ENCODE results near the gene CEP131. TPM values are rescaled to one million over a fixed set of nuclear protein-coding genes. Genes with fewer than 3 reads are reported as not detected.

Gene CEP131
- total RNA-seq, 6 experiments from 2014 or later = 1.5 to 4.3 (median 2.1) TPM

GRCh38 chr17:81193470-81194224 lies 29.1 kb downstream of the CEP131 start:
- DNase-seq = no peak
- intact Hi-C loops (cut with DNase I) = loop anchor here in 1 of 2 donors (10.0 kb wide), 1 partner anchor 49 kb away; no protein-coding TSS in a partner anchor
- 89% methylated on average over 13 of the region's 38 CpGs for WGBS (ENCODE audit: insufficient coverage, low coverage, low lambda C conversion rate, missing lambda C conversion rate)

GRCh38 chr17:81193051-81193410 lies 29.7 kb downstream of the CEP131 start:
- no peaks in the 10 kb centered on the region for H3K36me3 ChIP-seq
- intact Hi-C loops (cut with DNase I) = loop anchor here in 1 of 2 donors (10.0 kb wide), 1 partner anchor 48 kb away; no protein-coding TSS in a partner anchor
- no peaks in the 10 kb centered on the region for H3K9me3 ChIP-seq
- no peak for ATAC-seq
- no peak for DNase-seq
- WGBS (ENCODE audit: insufficient coverage, low coverage, low lambda C conversion rate, missing lambda C conversion rate) = no CpG with 5 or more reads among the region's 17 CpGs
- TF ChIP-seq POLR2A (IDR thresholded peaks at IDR 0.05) = no peak
- TF ChIP-seq, protein P1, sequence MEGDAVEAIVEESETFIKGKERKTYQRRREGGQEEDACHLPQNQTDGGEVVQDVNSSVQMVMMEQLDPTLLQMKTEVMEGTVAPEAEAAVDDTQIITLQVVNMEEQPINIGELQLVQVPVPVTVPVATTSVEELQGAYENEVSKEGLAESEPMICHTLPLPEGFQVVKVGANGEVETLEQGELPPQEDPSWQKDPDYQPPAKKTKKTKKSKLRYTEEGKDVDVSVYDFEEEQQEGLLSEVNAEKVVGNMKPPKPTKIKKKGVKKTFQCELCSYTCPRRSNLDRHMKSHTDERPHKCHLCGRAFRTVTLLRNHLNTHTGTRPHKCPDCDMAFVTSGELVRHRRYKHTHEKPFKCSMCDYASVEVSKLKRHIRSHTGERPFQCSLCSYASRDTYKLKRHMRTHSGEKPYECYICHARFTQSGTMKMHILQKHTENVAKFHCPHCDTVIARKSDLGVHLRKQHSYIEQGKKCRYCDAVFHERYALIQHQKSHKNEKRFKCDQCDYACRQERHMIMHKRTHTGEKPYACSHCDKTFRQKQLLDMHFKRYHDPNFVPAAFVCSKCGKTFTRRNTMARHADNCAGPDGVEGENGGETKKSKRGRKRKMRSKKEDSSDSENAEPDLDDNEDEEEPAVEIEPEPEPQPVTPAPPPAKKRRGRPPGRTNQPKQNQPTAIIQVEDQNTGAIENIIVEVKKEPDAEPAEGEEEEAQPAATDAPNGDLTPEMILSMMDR (IDR thresholded peaks at IDR 0.05) = no peak
- no peak overlapping the region for H3K4me3 ChIP-seq
- H3K27me3 ChIP-seq = no peaks in the 10 kb centered on the region
- no peaks in the 10 kb centered on the region for H3K4me1 ChIP-seq
- no peak overlapping the region for H3K27ac ChIP-seq

More at GRCh38 chr17:81193470-81194224, 29.1 kb downstream of the CEP131 start:
- TF ChIP-seq, protein P1 (IDR thresholded peaks at IDR 0.05) = no peak
- TF ChIP-seq POLR2A (IDR thresholded peaks at IDR 0.05) = no peak
- no peak overlapping the region for H3K27ac ChIP-seq
- no peaks in the 10 kb centered on the region for H3K27me3 ChIP-seq
- no peak for ATAC-seq
- no peaks in the 10 kb centered on the region for H3K9me3 ChIP-seq
- H3K36me3 ChIP-seq = no peaks in the 10 kb centered on the region
- no peaks in the 10 kb centered on the region for H3K4me1 ChIP-seq
- H3K4me3 ChIP-seq = no peak overlapping the region

GRCh38 chr17:81192386-81193050 lies 30.2 kb downstream of the CEP131 start:
- H3K4me3 ChIP-seq = no peak overlapping the region
- H3K36me3 ChIP-seq = no peaks in the 10 kb centered on the region
- H3K27me3 ChIP-seq = no peaks in the 10 kb centered on the region
- whole genome bisulfite sequencing (ENCODE audit: insufficient coverage, low coverage, low lambda C conversion rate, missing lambda C conversion rate) = no CpG with 5 or more reads among the region's 34 CpGs
- intact Hi-C loops (cut with DNase I) = loop anchor here in 1 of 2 donors (10.0 kb wide), 1 partner anchor 48 kb away; no protein-coding TSS in a partner anchor
- TF ChIP-seq, protein P1 (IDR thresholded peaks at IDR 0.05) = no peak
- TF ChIP-seq POLR2A (IDR thresholded peaks at IDR 0.05) = no peak
- H3K27ac ChIP-seq = no peak overlapping the region
- DNase-seq (no peak), ATAC-seq (no peak)
- H3K4me1 ChIP-seq = no peaks in the 10 kb centered on the region
- H3K9me3 ChIP-seq = no peaks in the 10 kb centered on the region

DNA sequence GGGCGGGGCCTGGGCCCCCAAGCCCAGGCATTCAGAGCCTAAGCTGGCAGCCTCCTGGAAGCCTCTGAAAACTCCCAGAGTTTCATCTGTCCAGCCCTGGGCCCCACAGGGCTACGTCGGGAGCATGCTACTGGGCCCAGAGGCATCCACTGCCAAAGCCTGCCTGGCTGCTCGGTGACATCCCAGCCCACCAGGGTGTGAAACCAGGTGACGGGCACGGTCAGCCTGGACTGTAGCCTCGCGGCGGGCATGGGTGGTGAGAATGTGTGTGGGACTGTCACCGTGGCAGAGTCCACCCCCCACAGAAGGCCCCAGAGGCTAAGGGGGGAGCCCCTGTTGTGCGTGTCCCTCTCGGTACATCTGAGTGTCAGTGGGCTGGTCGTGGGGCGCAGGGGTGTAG lies 31.1 kb downstream of the CEP131 start:
- Histone ChIP-seq H3K9me3 (no peaks in the 10 kb centered on the region), H3K27me3 (no peaks in the 10 kb centered on the region), H3K4me1 (no peaks in the 10 kb centered on the region), H3K36me3 (no peaks in the 10 kb centered on the region), H3K27ac (no peak overlapping the region), H3K4me3 (no peak overlapping the region)
- TF ChIP-seq, protein P1 (IDR thresholded peaks at IDR 0.05) = no peak
- ATAC-seq (no peak), DNase-seq (no peak)
- intact Hi-C loops (cut with DNase I) = loop anchor here in 1 of 2 donors (10.0 kb wide), 1 partner anchor 47 kb away; no protein-coding TSS in a partner anchor
- no CpG with 5 or more reads among the region's 14 CpGs for WGBS (ENCODE audit: insufficient coverage, low coverage, low lambda C conversion rate, missing lambda C conversion rate)
